HG02885 (cell line): ENCODE measurements around the gene WDR7.
A peak's percentile ranks its signal among the peaks of the same experiment; 100 is the strongest.

ENCODE experiments used
- ATAC-seq: cut with Tn5 transposase; IDR thresholded peaks from one replicate; pipeline ENCODE4 v1.9.1; 2021; ENCODE audit warnings: mild to moderate bottlenecking; ENCODE audit not compliant: unreplicated experiment, poor library complexity

Gene WDR7

DNA sequence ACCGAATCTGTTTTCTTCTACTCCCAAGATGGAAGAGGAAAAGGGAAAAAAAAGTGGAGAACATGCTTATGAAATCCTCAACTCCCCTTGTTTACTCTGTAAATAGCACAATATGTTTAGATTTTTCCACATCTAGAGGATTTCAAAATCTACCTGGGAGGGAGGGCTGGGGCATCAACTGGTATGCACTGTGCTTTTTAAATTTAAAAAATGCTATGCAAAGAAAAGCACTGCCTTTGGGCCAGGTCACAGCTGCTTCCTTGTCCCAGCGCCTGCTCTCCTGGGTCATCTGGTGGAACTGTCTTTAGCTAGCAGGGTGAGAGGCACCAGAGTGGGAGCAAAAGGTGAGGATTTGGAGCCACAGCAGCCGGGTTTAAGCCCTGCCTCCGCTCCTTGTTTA is 407.6 kb downstream of the WDR7 start:
- ATAC-seq = no peak

- ATAC-seq = no peak
Measured at GRCh38 chr18:57059366-57059765, 408.2 kb downstream of the WDR7 start.

- ATAC-seq = no peak
Measured at GRCh38 chr18:57060814-57061213, 409.7 kb downstream of the WDR7 start.

DNA sequence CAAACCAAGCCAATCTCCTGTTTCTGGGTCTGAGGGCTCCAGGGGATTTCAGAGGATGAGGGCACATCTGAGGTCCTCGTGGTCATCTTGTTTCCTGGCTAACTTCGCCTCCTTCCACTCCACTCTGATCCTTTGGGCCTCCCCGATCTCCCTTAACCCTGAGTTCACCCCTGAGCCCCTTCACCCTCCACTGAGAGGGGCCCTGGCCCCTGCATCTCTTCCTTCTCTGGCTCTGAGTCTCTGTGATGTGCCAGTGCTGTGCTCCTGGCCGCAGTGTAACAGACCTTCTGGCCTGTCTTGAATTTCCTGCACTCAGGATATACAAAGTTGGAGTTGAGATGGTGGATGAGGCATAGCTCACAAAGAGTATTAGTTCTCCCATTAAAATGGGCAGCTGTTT is 411.0 kb downstream of the WDR7 start:
- no peak for ATAC-seq

DNA sequence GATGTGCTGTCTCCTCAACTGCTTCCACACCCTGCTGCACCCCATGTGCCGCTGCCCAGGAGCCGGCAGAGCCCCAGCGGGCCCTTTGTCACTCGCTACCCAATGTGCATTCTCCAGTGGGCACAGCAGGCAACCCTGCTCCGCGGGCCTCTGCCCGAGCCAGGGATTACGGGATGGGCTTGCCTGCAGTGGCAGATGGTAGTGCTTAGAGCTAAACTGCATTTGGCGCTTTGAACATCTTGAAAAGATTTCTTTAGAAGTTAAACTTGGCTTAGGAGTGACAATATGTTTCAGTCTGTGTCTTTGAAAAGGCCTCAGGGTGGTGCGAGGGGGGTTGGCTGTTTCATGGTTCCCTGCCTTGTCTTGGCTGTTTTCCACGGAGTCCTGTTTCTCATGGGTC is 411.7 kb downstream of the WDR7 start:
- no peak for ATAC-seq

DNA sequence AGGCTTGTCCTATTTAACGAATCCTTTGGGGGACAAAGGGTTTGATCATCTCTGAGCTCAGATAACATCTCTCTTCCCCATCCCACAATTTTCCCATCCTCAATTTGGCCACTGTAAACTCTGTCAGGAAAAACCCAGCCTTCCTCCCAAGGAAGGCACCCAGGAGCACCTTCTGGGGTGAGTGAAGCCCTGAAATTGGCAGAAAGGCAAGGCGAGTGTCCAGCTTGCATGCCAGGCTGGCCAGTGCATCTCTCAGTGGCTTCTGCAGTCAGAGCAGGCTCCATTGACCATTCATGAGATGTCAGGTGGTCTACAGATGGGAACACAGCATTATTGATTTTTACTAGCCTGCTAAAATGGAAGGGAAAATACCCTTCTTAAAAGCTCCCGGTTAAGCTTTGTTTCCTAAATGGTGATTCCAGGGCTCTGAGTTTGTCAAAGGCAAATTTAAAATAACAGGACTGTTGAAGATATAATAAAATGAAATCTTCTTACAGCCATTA is 412.5 kb downstream of the WDR7 start:
- ATAC-seq = no peak

DNA sequence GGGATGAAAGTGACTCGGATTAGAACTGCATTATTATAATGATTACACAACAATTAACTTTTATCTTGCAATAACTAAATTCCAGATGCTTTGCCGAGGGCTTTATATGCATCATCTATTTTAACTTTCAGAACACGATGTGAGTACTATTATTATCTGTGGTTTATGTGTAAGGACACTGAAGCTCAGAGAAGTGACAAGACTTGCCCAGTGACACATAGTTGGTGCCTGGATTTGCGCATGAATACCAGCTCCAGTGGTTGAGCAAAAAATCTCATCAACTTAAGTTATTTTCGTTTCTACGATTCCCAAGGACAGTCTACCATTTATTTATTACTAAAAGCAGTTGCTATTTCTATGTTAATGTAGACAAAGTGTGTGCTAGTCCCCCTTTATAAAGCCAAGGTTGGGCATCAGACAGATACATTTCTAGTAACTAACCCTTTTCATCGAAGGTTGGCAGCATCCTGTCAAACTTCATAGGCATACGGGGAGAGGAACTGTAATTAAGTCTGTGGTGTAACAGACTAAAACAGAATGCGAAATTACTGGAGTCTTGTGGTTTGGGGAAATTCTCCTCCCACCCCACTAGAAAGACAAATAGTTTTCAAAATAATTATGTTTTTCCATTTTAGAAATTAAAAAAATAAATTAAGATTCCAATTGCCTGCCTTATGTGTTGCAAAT is 422.5 kb downstream of the WDR7 start:
- ATAC-seq = no peak

- ATAC-seq = no peak
Measured at GRCh38 chr18:57075716-57076400, 424.7 kb downstream of the WDR7 start.

DNA sequence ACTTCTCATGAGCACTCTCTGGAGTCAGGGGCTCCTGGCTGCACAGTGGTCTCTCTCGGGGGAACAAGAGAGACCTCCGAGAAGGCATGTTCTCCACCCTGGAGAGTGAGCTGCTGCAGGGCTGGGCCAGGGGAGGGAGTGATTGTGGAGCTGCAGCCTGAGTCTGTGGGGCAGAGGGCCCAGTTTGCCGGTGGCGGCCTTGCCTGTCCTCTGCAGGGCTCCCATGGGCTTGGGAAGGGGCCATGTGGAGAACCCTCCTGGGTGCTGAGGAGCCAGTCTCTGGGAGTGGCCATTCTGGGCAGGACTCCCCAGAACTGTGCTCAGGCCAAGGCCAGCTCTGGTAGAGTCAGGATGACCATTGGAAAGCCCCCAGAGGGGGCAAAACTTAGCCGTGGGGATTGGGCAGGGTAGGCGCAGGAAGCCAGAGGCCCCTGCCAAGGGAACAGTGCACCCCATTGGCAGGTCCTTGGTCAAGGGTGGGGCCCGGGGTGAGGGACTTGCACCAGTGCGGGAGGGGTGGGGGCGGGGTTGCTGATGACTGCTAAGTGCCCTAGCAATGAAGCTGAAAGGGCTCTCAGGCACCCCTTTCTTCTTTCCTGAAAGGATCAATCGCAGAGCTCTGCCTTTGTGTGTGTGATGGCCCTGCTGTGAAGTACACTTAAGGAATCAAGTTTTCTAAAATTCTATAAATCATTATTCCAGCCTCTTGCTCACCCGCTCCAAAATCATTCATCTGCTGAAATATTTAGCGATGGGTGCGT is 426.0 kb downstream of the WDR7 start:
- ATAC-seq = no peak

- peak; percentile 93 for ATAC-seq
Measured at GRCh38 chr18:57077786-57078552, 426.8 kb downstream of the WDR7 start.

- ATAC-seq = no peak
Measured at GRCh38 chr18:57078614-57079013, 427.5 kb downstream of the WDR7 start.

DNA sequence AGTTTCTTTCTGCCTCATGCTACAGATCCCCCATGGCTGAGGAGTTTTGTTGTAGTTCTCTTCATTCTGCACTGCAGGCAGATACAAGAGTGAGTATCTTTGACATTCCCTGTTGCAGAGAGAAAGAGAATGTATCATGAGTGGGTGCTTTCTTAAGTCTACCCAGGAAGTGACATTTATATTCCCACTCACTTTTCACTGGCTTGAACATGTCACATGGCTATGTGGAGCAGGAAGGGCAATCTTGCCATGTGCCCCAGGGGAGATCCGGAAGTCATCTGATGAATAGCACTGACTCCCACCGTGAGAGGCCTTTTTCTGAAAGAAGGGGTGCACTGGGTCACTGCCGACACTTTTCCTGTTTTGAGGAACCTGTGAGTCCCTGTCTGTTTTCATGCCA is 429.3 kb downstream of the WDR7 start:
- ATAC-seq = no peak

DNA sequence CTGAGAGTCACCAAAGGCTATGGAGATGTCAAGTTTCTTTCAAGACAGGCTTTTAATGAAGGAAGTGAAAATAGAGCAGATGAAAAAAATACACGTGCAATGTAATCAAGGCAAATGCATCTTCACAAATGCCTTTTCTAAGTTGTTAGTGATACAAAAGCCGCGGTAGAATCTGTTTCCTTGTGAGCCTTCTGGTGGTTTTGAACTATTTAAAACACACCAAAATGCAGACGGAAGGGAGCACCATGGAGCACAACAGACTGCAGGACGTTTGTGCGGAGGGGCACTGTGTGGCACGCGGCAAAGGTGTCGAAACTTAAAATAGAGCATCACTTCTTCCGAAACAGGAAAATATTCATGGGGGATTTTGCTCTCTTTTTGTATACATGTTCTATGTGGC is 430.7 kb downstream of the WDR7 start:
- ATAC-seq = no peak

- no peak for ATAC-seq
Measured at GRCh38 chr18:57083485-57083884, 432.3 kb downstream of the WDR7 start.

DNA sequence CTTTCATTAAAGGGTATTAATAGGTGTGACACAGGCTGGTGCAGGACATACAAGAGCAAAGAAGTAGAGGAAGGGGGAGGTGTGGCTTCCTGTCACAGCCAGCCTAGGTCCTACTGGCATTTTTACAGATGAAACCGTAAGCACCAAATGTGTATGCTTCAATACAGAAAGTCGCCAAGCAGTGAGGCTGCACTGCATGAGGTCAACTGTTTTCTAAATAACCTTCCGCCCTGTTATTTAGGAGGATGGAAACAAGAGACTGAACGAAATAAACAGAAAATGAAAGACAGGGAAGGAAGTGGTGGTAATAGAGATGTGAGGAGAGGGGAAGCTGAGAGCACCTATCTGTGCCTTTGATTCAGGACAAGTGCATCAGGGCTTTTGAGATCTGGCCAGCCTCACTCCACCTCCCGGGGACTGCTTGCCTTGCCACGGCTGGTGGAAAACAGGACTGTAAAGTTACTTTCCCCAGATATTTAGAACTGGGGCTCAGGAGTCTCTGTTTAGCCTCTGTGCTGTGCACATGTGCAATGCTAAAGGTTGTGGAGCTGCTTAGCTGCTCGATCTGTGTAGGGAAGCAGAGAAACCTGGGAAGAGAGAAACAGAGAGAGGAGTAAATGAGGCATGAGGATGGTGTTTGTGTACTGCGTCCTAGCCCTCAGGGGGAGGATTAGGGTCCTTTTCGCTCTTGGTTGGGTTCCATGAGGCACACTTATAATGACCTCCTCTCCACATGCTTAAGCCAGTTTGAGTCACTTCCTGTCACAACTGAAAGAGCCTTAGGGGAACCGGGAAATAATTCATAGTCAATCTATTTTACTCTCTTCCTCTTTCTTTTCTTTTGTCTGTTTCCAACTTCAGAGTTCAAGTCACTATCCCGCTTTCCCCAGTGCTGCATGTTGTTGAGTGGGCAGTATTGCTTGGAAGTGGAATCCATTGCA is 433.4 kb downstream of the WDR7 start:
- peak; percentile 77 for ATAC-seq

DNA sequence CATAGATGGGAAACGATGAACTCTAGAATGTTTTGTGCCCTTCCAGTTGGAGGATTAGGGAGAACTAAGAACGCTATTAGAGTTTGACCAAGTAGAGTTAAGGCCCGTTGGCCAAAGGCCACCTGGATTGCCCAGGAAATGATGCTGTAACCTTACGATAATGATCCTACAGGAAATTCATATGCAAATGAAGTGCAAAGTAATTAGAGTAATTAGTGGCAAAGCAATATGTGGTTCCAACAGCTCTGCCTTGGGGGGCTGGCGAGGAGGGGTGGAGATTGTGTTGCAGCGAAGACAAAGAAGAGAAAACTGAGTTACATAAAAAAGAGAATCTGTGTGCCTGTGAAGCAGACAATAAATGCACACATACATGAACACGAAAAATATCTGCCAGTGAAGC is 434.2 kb downstream of the WDR7 start:
- no peak for ATAC-seq

- ATAC-seq = no peak
Measured at GRCh38 chr18:57086163-57086562, 435.0 kb downstream of the WDR7 start.
